Embryonic facial prominence (tissue), 1 donor: ENCODE results near the gene NKAIN4.

ENCODE experiments used
- DNase-seq: peaks from one replicate; pipeline ENCODE4 v3.0.0-alpha.2; 2016; ENCODE audit errors: extremely low spot score

NKAIN4 gene

GRCh38 chr20:63192721-63193120, 61.5 kb downstream of the NKAIN4 start:
- no peak for DNase-seq

- no peak for DNase-seq
Measured at GRCh38 chr20:63191400-63191799, 62.9 kb downstream of the NKAIN4 start.

GRCh38 chr20:63190828-63191227, 63.4 kb downstream of the NKAIN4 start:
- no peak for DNase-seq
